ENCODE results near the gene SESN1.

SESN1 gene

GRCh38 chr6:109002051-109002697 is 92.5 kb downstream of the SESN1 start:
- TF ChIP-seq, protein P1, sequence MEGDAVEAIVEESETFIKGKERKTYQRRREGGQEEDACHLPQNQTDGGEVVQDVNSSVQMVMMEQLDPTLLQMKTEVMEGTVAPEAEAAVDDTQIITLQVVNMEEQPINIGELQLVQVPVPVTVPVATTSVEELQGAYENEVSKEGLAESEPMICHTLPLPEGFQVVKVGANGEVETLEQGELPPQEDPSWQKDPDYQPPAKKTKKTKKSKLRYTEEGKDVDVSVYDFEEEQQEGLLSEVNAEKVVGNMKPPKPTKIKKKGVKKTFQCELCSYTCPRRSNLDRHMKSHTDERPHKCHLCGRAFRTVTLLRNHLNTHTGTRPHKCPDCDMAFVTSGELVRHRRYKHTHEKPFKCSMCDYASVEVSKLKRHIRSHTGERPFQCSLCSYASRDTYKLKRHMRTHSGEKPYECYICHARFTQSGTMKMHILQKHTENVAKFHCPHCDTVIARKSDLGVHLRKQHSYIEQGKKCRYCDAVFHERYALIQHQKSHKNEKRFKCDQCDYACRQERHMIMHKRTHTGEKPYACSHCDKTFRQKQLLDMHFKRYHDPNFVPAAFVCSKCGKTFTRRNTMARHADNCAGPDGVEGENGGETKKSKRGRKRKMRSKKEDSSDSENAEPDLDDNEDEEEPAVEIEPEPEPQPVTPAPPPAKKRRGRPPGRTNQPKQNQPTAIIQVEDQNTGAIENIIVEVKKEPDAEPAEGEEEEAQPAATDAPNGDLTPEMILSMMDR (conservative IDR thresholded peaks at IDR 0.05; ENCODE audit: low read depth, low read length) = no peak
- DNase-seq (ENCODE audit: low read depth) = peak; percentile 70
- H3K4me3 ChIP-seq (ENCODE audit: low read depth, low read length) = no peak overlapping the region

- no peak overlapping the region for H3K4me3 ChIP-seq (ENCODE audit: low read depth, low read length)
- DNase-seq (ENCODE audit: low read depth) = peak; percentile 22
- TF ChIP-seq, protein P1 (conservative IDR thresholded peaks at IDR 0.05; ENCODE audit: low read depth, low read length) = no peak
Observed at GRCh38 chr6:109001291-109001894, 93.3 kb downstream of the SESN1 start.

GRCh38 chr6:109000289-109000688 is 94.4 kb downstream of the SESN1 start:
- DNase-seq (ENCODE audit: low read depth) = peak; percentile 49
- TF ChIP-seq, protein P1 (conservative IDR thresholded peaks at IDR 0.05; ENCODE audit: low read depth, low read length) = no peak
- no peak overlapping the region for H3K4me3 ChIP-seq (ENCODE audit: low read depth, low read length)

GRCh38 chr6:108999428-108999827 is 95.2 kb downstream of the SESN1 start:
- no peak overlapping the region for H3K4me3 ChIP-seq (ENCODE audit: low read depth, low read length)
- DNase-seq (ENCODE audit: low read depth) = no peak
- TF ChIP-seq, protein P1 (conservative IDR thresholded peaks at IDR 0.05; ENCODE audit: low read depth, low read length) = no peak

DNA sequence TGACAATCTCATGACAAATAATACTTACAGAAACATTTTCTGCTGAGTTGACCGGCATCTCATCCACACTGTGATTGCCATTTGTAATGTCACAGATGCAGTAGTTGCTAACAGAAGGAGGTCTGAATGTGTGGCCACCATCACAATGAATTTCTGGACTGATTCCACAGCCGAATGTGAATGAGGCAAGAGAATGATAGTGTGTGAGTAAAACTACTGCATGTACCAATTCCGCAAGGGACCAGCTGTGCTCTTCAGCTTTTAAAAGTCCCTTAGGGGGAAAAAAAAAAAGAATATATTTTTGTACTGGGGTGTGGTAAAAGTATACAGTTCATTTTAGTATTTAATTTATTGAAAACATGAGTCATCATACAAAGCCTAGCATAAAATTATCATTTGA is 96.2 kb downstream of the SESN1 start:
- no peak for DNase-seq (ENCODE audit: low read depth)
- H3K4me3 ChIP-seq (ENCODE audit: low read depth, low read length) = no peak overlapping the region
- TF ChIP-seq, protein P1 (conservative IDR thresholded peaks at IDR 0.05; ENCODE audit: low read depth, low read length) = no peak

DNA sequence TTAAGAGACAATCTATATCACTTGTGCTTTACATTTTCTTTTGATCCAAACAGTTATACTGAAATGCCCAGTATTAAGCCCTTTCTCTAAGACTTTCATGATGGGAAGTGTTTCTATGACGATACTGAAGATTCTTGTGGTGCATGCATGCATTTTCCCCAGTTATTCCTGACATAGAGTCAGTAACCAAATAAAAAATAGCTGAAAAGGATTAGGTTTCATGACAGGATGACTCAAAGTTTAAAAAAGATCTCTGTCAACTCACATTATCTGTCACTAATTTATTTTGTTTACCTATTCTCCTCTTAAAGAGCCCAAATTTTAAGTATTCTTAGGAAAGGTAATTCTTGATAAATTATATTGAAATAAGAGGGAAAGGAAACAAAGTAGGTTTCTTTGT is 98.4 kb downstream of the SESN1 start:
- no peak overlapping the region for H3K4me3 ChIP-seq (ENCODE audit: low read depth, low read length)
- no peak for DNase-seq (ENCODE audit: low read depth)
- TF ChIP-seq, protein P1 (conservative IDR thresholded peaks at IDR 0.05; ENCODE audit: low read depth, low read length) = no peak

DNA sequence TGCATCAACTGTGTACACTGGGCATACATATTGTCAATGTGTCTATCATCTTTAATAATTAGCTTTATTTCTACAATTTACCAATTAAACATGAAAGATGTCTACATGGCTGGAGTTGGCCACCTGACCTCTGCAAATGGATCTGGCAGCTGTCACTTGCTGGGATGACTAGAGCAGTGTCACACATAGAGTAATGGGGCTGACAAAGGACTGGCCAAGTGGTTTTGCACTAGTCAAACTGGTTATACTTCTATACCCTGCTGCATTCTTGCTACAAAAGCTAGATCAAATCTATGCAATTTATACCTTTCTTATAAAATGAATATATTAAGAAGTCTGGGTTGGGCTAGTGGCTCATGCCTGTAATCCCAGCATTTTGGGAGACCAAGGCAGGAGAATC is 99.3 kb downstream of the SESN1 start:
- DNase-seq (ENCODE audit: low read depth) = no peak
- TF ChIP-seq, protein P1 (conservative IDR thresholded peaks at IDR 0.05; ENCODE audit: low read depth, low read length) = no peak
- no peak overlapping the region for H3K4me3 ChIP-seq (ENCODE audit: low read depth, low read length)

All from choroid plexus epithelial cell (primary cell).